MM.1S (cell line): Measurements from ENCODE around the gene PTPRN2.
A peak's percentile ranks its signal among the peaks of the same experiment; 100 is the strongest.

Experiments used
- DNase-seq: peaks from one replicate; pipeline ENCODE4 v3.0.0-alpha.2; 2015
- H2AFZ ChIP-seq: fragments of 300-600 bp; sonication (generic); 2 replicates; pipeline ENCODE4 v1.6.0; 2016; ENCODE audit warnings: antibody characterized with exemption, low read length
- H3F3A ChIP-seq: fragments of 300-600 bp; sonication (generic); 2 replicates; pipeline ENCODE4 v1.6.1; 2016; ENCODE audit warnings: mild to moderate bottlenecking, antibody characterized with exemption, low read length, moderate library complexity, mixed read lengths; ENCODE audit not compliant: insufficient read depth
- H3K27ac ChIP-seq: fragments of 300-600 bp; sonication (generic); 2 replicates; pipeline ENCODE4 v1.5.1; 2016; ENCODE audit warnings: mild to moderate bottlenecking, low read length
- H3K27me3 ChIP-seq: fragments of 300-600 bp; sonication (generic); replicated peaks from 2 replicates; pipeline ENCODE4 v1.6.0; 2016; ENCODE audit warnings: low read length; ENCODE audit not compliant: insufficient read depth
- H3K36me3 ChIP-seq: fragments of 300-600 bp; sonication (generic); replicated peaks from 2 replicates; pipeline ENCODE4 v1.6.1; 2016; ENCODE audit warnings: mild to moderate bottlenecking, low read length, mixed read lengths; ENCODE audit not compliant: insufficient read depth
- H3K4me1 ChIP-seq: fragments of 300-600 bp; sonication (generic); 2 replicates; pipeline ENCODE4 v1.6.1; 2016; ENCODE audit warnings: low read length, mixed read lengths
- H3K4me2 ChIP-seq: fragments of 300-600 bp; sonication (generic); 2 replicates; pipeline ENCODE4 v1.6.0; 2016; ENCODE audit warnings: low read depth, low read length
- H3K4me3 ChIP-seq: fragments of 300-600 bp; sonication (generic); 2 replicates; pipeline ENCODE4 v1.5.1; 2016; ENCODE audit warnings: low read length, mixed read lengths
- H3K79me2 ChIP-seq: fragments of 300-600 bp; sonication (generic); 2 replicates; pipeline ENCODE4 v1.6.1; 2016; ENCODE audit warnings: mixed run types, low read length, mixed read lengths
- H3K9ac ChIP-seq: fragments of 300-600 bp; sonication (generic); 2 replicates; pipeline ENCODE4 v1.6.1; 2016; ENCODE audit warnings: low read length, mixed read lengths
- H3K9me2 ChIP-seq: fragments of 300-600 bp; sonication (generic); replicated peaks from 2 replicates; pipeline ENCODE4 v1.6.1; 2016; ENCODE audit warnings: mild to moderate bottlenecking, low read length, mixed read lengths; ENCODE audit not compliant: insufficient read depth
- H3K9me3 ChIP-seq: fragments of 300-600 bp; sonication (generic); replicated peaks from 2 replicates; pipeline ENCODE4 v1.6.1; 2016; ENCODE audit warnings: mild to moderate bottlenecking, low read length, mixed read lengths; ENCODE audit not compliant: insufficient read depth
- H4K20me1 ChIP-seq: fragments of 300-600 bp; sonication (generic); 2 replicates; pipeline ENCODE4 v1.6.1; 2016; ENCODE audit warnings: mild to moderate bottlenecking, low read length, moderate library complexity, mixed read lengths; ENCODE audit not compliant: insufficient read depth
- EZH2 ChIP-seq: fragments of 300-600 bp; sonication (generic); optimal IDR thresholded peaks from 2 replicates; pipeline ENCODE3; 2017; ENCODE audit warnings: low read depth, mild to moderate bottlenecking, antibody characterized with exemption, low read length, mixed read lengths
- EZH2phosphoT487 ChIP-seq: fragments of 300-600 bp; sonication (generic); IDR thresholded peaks from 2 replicates; pipeline ENCODE4 v1.6.1; 2018; ENCODE audit warnings: antibody characterized with exemption, low read length
- TF ChIP-seq, protein P1 (sequence below): fragments of 300-600 bp; sonication (generic); IDR thresholded peaks from 2 replicates; pipeline ENCODE4 v1.5.1; 2016; ENCODE audit warnings: antibody characterized with exemption, low read length, mixed read lengths

The PTPRN2 gene

DNA sequence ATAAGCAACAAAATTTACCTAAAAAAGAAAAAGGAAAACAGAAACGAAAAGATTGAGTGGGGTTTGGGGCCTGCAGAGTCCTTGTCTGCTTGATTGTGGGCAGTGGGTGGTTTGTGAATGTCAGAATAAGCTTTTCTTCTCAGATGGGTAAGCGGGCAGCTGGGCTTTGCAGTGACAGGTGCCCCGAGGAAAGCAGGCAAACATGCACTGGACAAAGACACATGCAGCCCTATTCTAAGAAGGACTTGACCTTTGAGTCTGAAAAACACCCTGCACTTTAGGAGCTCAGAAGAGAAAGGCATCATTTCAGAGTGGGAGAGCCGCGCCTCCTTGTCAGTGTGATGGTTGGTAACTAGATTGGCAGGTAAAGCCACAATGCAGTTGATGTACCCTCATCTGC, 562.7 kb downstream of the PTPRN2 start:
- Histone ChIP-seq H3K9me3 (no peaks in the 10 kb centered on the region), H3F3A (peaks cover 13% of the 10 kb centered on the region), H3K9ac (peak overlapping the region; percentile 1; the same call in 1 of the 2 replicates), H3K4me1 (peaks cover 29% of the 10 kb centered on the region), H3K27me3 (no peaks in the 10 kb centered on the region), H3K4me3 (no peak overlapping the region), H3K36me3 (no peaks in the 10 kb centered on the region), H3K4me2 (peak overlapping the region; percentile 48; the same call in 1 of the 2 replicates), H3K27ac (peak overlapping the region; percentile 68), H4K20me1 (no peaks in the 10 kb centered on the region), H3K79me2 (no peaks in the 10 kb centered on the region), H3K9me2 (no peaks in the 10 kb centered on the region), H2AFZ (peak overlapping the region; percentile 51)
- DNase-seq, result no peak
- no peak for TF ChIP-seq EZH2phosphoT487
- no peak for TF ChIP-seq EZH2
- TF ChIP-seq, protein P1, sequence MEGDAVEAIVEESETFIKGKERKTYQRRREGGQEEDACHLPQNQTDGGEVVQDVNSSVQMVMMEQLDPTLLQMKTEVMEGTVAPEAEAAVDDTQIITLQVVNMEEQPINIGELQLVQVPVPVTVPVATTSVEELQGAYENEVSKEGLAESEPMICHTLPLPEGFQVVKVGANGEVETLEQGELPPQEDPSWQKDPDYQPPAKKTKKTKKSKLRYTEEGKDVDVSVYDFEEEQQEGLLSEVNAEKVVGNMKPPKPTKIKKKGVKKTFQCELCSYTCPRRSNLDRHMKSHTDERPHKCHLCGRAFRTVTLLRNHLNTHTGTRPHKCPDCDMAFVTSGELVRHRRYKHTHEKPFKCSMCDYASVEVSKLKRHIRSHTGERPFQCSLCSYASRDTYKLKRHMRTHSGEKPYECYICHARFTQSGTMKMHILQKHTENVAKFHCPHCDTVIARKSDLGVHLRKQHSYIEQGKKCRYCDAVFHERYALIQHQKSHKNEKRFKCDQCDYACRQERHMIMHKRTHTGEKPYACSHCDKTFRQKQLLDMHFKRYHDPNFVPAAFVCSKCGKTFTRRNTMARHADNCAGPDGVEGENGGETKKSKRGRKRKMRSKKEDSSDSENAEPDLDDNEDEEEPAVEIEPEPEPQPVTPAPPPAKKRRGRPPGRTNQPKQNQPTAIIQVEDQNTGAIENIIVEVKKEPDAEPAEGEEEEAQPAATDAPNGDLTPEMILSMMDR, result no peak

DNA sequence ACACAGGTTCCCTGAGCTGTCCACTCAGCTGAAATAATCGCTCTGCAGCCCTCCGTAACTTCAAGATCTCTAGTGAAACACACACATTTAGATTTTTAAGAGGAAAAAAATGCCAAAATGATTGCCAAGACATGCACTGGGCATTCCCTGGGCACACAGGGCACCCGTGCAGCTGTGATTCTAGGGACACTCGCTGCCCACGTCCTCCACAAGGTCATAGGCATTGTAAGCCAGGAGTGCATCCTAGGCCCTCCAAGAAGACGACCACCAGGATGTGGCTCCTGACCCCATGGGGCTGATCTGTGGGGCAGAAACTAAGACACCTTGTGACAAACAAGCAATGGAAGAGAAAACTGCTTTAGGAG, 563.3 kb downstream of the PTPRN2 start:
- H4K20me1 ChIP-seq, result no peaks in the 10 kb centered on the region
- peak overlapping the region; percentile 1; the same call in 1 of the 2 replicates for H3K9ac ChIP-seq
- H3K9me3 ChIP-seq, result no peaks in the 10 kb centered on the region
- no peaks in the 10 kb centered on the region for H3K9me2 ChIP-seq
- no peak for DNase-seq
- peak overlapping the region; percentile 48; the same call in 1 of the 2 replicates for H3K4me2 ChIP-seq
- H3K27ac ChIP-seq, result peak overlapping the region; percentile 68
- H3K36me3 ChIP-seq, result no peaks in the 10 kb centered on the region
- TF ChIP-seq, protein P1, result no peak
- TF ChIP-seq EZH2, result no peak
- no peak for TF ChIP-seq EZH2phosphoT487
- no peaks in the 10 kb centered on the region for H3K79me2 ChIP-seq
- H3K4me1 ChIP-seq, result peaks cover 29% of the 10 kb centered on the region
- peak overlapping the region; percentile 51 for H2AFZ ChIP-seq
- peaks cover 13% of the 10 kb centered on the region for H3F3A ChIP-seq
- H3K4me3 ChIP-seq, result no peak overlapping the region
- H3K27me3 ChIP-seq, result no peaks in the 10 kb centered on the region

DNA sequence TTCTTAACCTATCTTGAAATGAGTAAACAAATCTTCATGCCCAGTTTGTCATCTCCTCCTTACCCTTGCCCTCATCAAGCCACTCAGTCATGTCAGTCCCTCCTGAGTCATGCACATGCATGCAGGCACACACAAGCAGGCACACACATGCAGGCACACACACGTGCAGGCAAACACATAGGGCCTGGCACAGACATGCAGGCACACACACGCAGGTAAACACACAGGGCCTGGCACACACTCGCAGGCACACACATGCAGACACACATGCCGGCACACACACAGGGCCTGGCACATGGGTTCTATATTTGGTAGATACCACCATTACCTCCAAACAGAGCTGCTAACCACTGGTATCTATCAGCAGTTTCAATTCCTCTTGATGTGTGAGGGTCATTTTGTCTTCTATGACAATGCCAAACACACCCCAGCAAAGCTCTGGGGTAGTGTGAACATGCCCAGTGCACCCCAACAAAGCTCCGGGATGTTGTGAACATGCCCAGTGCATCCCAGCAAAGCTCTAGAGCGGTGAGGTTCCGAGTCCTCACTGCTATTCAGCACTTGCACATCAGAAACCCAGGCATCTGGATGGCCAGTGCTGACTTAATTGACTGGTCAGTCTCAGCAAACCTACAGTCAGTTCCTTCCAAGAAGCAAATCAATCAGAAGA, 563.8 kb downstream of the PTPRN2 start:
- TF ChIP-seq EZH2 (no peak), EZH2phosphoT487 (no peak)
- TF ChIP-seq, protein P1, result no peak
- no peaks in the 10 kb centered on the region for H3K27me3 ChIP-seq
- H2AFZ ChIP-seq, result peak overlapping the region; percentile 51

More for the DNA sequence above, 563.8 kb downstream of the PTPRN2 start:
- Histone ChIP-seq H3K9me2 (no peaks in the 10 kb centered on the region), H3K79me2 (no peaks in the 10 kb centered on the region), H3K4me2 (peak overlapping the region; percentile 48), H3K9me3 (no peaks in the 10 kb centered on the region), H3F3A (peaks cover 13% of the 10 kb centered on the region), H3K27ac (peak overlapping the region; percentile 68), H4K20me1 (no peaks in the 10 kb centered on the region), H3K36me3 (no peaks in the 10 kb centered on the region), H3K9ac (peak overlapping the region; percentile 1; the same call in 1 of the 2 replicates), H3K4me1 (peaks cover 29% of the 10 kb centered on the region), H3K4me3 (no peak overlapping the region)
- peak; percentile 72 for DNase-seq
